GM18867 (cell line): ENCODE measurements around the gene EEF1AKMT3.

Source experiments
- ATAC-seq: cut with Tn5 transposase; IDR thresholded peaks from one replicate; pipeline ENCODE4 v1.9.1; 2021; ENCODE audit warnings: mild to moderate bottlenecking, moderate library complexity; ENCODE audit not compliant: unreplicated experiment

The EEF1AKMT3 gene

GRCh38 chr12:57772429-57773322, at the start of gene EEF1AKMT3:
Gene EEF1AKMT3, plus strand, starts transcription at chr12:57772614. Its CDS starts 111 bp downstream, at chr12:57772725.
- ATAC-seq = no peak

GRCh38 chr12:57722716-57723629, 49.4 kb upstream of the EEF1AKMT3 start:
- ATAC-seq = no peak

GRCh38 chr12:57723630-57723962, 48.8 kb upstream of the EEF1AKMT3 start:
- ATAC-seq = no peak

GRCh38 chr12:57724003-57724935, 48.1 kb upstream of the EEF1AKMT3 start:
- ATAC-seq = no peak

- no peak for ATAC-seq
Observed at GRCh38 chr12:57724936-57725740, 47.3 kb upstream of the EEF1AKMT3 start.

GRCh38 chr12:57725851-57726150, 46.6 kb upstream of the EEF1AKMT3 start:
- no peak for ATAC-seq

GRCh38 chr12:57726151-57726883, 46.1 kb upstream of the EEF1AKMT3 start:
- peak; percentile 63 for ATAC-seq

GRCh38 chr12:57726884-57727757, 45.3 kb upstream of the EEF1AKMT3 start:
- ATAC-seq = peak; percentile 28

- ATAC-seq = no peak
Observed at GRCh38 chr12:57727758-57728395, 44.5 kb upstream of the EEF1AKMT3 start.

- no peak for ATAC-seq
Observed at GRCh38 chr12:57729321-57729844, 43.0 kb upstream of the EEF1AKMT3 start.

- no peak for ATAC-seq
Observed at GRCh38 chr12:57730336-57731067, 41.9 kb upstream of the EEF1AKMT3 start.

GRCh38 chr12:57731411-57732080, 40.9 kb upstream of the EEF1AKMT3 start:
- ATAC-seq = no peak

- no peak for ATAC-seq
Observed at GRCh38 chr12:57732270-57732669, 40.1 kb upstream of the EEF1AKMT3 start.

- no peak for ATAC-seq
Observed at GRCh38 chr12:57732726-57733593, 39.5 kb upstream of the EEF1AKMT3 start.

GRCh38 chr12:57733928-57734327, 38.5 kb upstream of the EEF1AKMT3 start:
- no peak for ATAC-seq
